ENCODE data around the gene CARD14. TPM values are rescaled to one million over a fixed set of nuclear protein-coding genes. Genes with fewer than 3 reads are reported as not detected.
"Not testable (repeated sequence)": the region's sequence is repeated elsewhere in the genome, so short reads cannot be mapped to it uniquely, and the experiment has no call there.

Gene CARD14
- total RNA-seq, 1 donor from 2014 or later: not detected

- H3K9me3 Mint-ChIP-seq; H3K27me3 Mint-ChIP-seq; H3K27ac Mint-ChIP-seq; H3K4me3 Mint-ChIP-seq; H3K4me1 Mint-ChIP-seq; intact Hi-C loops (cut with micrococcal nuclease); DNase-seq; H3K36me3 Mint-ChIP-seq (ENCODE audit: low read depth): not testable (repeated sequence)
Measured at GRCh38 chr17:80244448-80244847, 74.6 kb downstream of the CARD14 start.

DNA sequence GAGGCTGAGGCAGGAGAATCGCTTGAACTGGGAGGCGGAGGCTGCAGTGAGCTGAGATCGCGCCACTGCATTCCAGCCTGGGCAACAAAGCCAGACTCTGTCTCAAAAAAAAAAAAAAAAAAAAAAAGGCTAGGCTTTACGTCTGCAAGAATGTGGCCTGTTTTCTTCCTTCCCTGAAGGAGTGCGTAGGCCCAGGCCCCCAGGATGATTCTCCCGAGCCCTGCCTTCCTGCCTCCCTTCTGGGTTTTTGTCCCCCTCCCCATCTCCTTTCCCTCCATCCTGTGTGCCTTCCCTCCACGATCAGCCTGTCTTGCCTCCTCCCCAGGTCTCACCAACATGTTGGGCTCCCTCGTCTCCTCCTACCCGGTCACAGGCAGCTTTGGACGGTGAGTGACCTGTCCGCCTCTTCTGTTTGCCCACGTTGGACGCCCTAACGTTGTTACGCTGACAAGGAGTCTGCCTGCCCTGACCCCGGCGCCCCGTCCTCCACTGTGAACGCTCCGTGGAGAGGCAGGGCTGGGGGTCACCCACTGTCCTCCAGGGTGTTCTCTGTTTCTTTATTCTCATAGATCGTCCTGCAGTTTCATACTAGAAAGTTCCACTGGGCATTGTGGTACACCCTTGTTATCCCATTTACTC, 75.2 kb downstream of the CARD14 start:
- Mint-ChIP-seq H3K36me3 (ENCODE audit: low read depth) (no peaks in the 10 kb centered on the region), H3K4me3 (no peak overlapping the region), H3K27ac (no peak overlapping the region), H3K27me3 (no peaks in the 10 kb centered on the region), H3K4me1 (no peaks in the 10 kb centered on the region), H3K9me3 (no peaks in the 10 kb centered on the region)
- no peak for DNase-seq
- intact Hi-C loops (cut with micrococcal nuclease): no loop called here

DNA sequence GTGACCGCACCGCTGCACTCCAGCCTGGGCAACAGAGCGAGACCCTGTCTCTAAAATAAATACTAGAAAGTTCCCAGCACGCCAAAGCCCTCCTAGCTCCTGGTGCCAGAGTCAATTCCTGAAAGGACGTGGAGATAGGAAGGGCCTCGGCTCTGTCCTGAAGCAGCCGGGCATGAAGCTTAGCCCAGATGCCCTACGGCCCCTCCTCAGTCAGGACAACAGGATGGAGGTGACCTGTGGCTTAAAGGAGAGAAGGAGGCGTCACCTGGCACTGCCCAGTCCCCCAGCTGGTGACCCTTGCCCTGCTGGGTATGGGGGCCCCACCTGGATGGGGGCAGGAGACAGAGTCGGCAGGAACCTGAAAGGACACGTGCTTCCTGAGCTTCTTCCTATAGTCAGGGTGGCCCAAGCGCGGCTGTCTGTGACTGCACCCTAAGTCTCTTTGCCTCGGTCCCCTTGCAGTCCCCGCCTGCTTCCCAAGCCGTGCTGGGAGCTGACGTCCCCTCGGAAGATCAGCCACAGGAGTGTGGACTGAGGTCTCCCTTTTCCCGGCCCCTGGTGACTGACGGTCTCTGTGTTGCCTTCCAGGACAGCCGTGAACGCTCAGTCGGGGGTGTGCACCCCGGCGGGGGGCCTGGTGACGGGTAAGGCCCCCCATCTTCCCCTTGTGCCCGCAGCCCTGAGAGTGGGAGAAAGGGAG, 75.9 kb downstream of the CARD14 start:
- no peaks in the 10 kb centered on the region for H3K27me3 Mint-ChIP-seq
- H3K4me3 Mint-ChIP-seq: no peak overlapping the region
- H3K27ac Mint-ChIP-seq: no peak overlapping the region
- intact Hi-C loops (cut with micrococcal nuclease): no loop called here
- no peak for DNase-seq
- H3K36me3 Mint-ChIP-seq (ENCODE audit: low read depth): no peaks in the 10 kb centered on the region
- no peaks in the 10 kb centered on the region for H3K4me1 Mint-ChIP-seq
- H3K9me3 Mint-ChIP-seq: no peaks in the 10 kb centered on the region

GRCh38 chr17:80246266-80246681, 76.4 kb downstream of the CARD14 start:
- Mint-ChIP-seq H3K27me3 (no peaks in the 10 kb centered on the region), H3K36me3 (ENCODE audit: low read depth) (no peaks in the 10 kb centered on the region), H3K9me3 (no peaks in the 10 kb centered on the region), H3K4me3 (no peak overlapping the region), H3K27ac (no peak overlapping the region), H3K4me1 (no peaks in the 10 kb centered on the region)
- intact Hi-C loops (cut with micrococcal nuclease): no loop called here
- no peak for DNase-seq

GRCh38 chr17:80246726-80247125, 76.9 kb downstream of the CARD14 start:
- no peaks in the 10 kb centered on the region for H3K36me3 Mint-ChIP-seq (ENCODE audit: low read depth)
- H3K27ac Mint-ChIP-seq: no peak overlapping the region
- no peak for DNase-seq
- no peak overlapping the region for H3K4me3 Mint-ChIP-seq
- no peaks in the 10 kb centered on the region for H3K27me3 Mint-ChIP-seq
- H3K9me3 Mint-ChIP-seq: no peaks in the 10 kb centered on the region
- H3K4me1 Mint-ChIP-seq: peaks cover under 1% of the 10 kb centered on the region
- intact Hi-C loops (cut with micrococcal nuclease): no loop called here

GRCh38 chr17:80247561-80247960, 77.7 kb downstream of the CARD14 start:
- H3K4me1 Mint-ChIP-seq: peaks cover 4% of the 10 kb centered on the region
- no peaks in the 10 kb centered on the region for H3K27me3 Mint-ChIP-seq
- H3K27ac Mint-ChIP-seq: no peak overlapping the region
- H3K9me3 Mint-ChIP-seq: no peaks in the 10 kb centered on the region
- no peak for DNase-seq
- H3K36me3 Mint-ChIP-seq (ENCODE audit: low read depth): no peaks in the 10 kb centered on the region
- no peak overlapping the region for H3K4me3 Mint-ChIP-seq
- intact Hi-C loops (cut with micrococcal nuclease): no loop called here

DNA sequence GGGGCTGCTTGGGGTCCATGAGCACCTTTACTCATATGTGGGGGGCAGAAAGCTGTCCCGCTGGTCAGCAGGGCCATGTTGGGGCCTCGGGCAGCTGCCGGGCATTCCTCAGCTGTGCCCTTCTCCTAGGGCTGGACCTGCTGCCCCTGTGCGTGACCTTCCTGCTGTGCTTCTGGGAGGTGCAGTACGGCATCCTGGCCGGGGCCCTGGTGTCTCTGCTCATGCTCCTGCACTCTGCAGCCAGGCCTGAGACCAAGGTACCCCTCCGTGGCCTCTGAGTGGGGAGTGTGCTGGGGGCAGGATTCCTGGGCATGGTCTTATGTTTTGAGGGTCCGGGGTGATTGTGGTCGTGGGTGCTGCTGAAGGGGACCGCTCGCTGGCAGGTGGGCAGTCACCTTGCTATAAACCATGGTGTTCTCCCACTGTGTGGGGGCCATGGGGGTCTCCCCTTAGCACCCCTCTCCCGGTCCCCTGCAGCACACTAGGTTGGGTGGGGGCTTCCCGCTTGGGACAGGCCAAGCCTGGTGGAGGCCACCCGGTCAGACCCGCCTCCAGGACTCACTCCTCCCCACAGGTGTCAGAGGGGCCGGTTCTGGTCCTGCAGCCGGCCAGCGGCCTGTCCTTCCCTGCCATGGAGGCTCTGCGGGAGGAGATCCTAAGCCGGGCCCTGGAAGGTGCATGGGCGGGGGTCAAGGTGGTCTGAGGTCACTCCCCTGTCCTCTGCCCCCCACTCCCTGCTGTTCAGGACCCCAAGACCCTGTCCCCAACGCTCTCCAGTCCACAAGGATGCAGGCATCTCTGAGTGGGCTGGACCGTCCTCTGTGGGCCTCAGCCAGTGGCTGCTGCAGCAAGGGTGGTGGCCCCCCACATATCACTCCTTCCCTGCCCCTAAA, 78.4 kb downstream of the CARD14 start:
- intact Hi-C loops (cut with micrococcal nuclease): no loop called here
- Mint-ChIP-seq H3K27me3 (no peaks in the 10 kb centered on the region), H3K4me1 (peaks cover 11% of the 10 kb centered on the region)

DNA sequence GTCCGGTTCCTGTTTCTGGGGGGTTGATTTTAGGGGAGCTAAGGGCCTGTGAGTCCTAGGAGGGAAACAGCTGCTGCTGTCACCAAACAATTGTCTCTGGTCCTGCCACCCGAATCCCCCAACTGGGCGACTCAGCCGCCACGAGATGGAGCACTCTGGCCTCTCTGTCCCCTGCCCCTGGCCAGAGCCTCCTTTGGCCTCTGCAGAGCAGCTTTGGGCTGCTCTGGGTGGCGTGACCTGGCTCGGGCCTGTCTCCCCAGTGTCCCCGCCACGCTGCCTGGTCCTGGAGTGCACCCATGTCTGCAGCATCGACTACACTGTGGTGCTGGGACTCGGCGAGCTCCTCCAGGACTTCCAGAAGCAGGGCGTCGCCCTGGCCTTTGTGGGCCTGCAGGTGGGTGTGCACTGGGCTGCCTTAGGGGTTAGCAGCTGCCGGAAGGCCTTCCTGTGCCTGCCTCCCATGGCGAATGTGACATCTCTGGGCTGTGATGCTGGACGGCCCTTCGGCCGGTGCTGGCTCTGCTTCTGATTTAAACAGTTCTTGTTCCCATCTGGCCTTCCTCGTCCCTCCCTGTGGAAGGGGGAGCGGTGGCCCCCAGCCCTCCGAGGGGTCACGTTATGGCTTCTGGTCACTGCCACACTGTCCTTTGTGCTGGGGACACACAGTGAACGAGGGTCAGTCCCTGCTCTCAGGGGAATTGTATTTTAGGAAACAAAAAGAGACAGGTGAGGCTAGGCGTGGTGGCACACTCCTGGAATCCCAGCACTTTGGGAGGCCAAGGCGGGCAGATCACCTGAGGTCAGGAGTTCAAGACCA, 79.3 kb downstream of the CARD14 start:
- no peak for DNase-seq
- Mint-ChIP-seq H3K27me3 (no peaks in the 10 kb centered on the region), H3K4me1 (peaks cover 18% of the 10 kb centered on the region), H3K9me3 (no peaks in the 10 kb centered on the region), H3K27ac (no peak overlapping the region), H3K4me3 (no peak overlapping the region), H3K36me3 (ENCODE audit: low read depth) (no peaks in the 10 kb centered on the region)
- intact Hi-C loops (cut with micrococcal nuclease): no loop called here

More for the DNA sequence above, 78.4 kb downstream of the CARD14 start:
- no peaks in the 10 kb centered on the region for H3K36me3 Mint-ChIP-seq (ENCODE audit: low read depth)
- DNase-seq: no peak
- no peak overlapping the region for H3K27ac Mint-ChIP-seq
- H3K4me3 Mint-ChIP-seq: no peak overlapping the region
- H3K9me3 Mint-ChIP-seq: no peaks in the 10 kb centered on the region

GRCh38 chr17:80251966-80252365, 82.1 kb downstream of the CARD14 start:
- no peaks in the 10 kb centered on the region for H3K27me3 Mint-ChIP-seq
- peak overlapping the region; percentile 53 for H3K27ac Mint-ChIP-seq
- H3K36me3 Mint-ChIP-seq (ENCODE audit: low read depth): no peaks in the 10 kb centered on the region
- no peak for DNase-seq
- intact Hi-C loops (cut with micrococcal nuclease): loop anchor here (5.0 to 10.0 kb wide), 4 partner anchors 35 to 417 kb away; partner anchors contain the start of gene CBX4
- no peak overlapping the region for H3K4me3 Mint-ChIP-seq
- no peaks in the 10 kb centered on the region for H3K9me3 Mint-ChIP-seq
- H3K4me1 Mint-ChIP-seq: peaks cover 36% of the 10 kb centered on the region

GRCh38 chr17:80252871-80253270, 83.0 kb downstream of the CARD14 start:
- Mint-ChIP-seq H3K9me3 (no peaks in the 10 kb centered on the region), H3K4me3 (no peak overlapping the region), H3K27me3 (no peaks in the 10 kb centered on the region), H3K4me1 (peaks cover 42% of the 10 kb centered on the region), H3K27ac (peak overlapping the region; percentile 95), H3K36me3 (ENCODE audit: low read depth) (no peaks in the 10 kb centered on the region)
- DNase-seq: peak; percentile 96
- intact Hi-C loops (cut with micrococcal nuclease): loop anchor here (1.0 to 10.0 kb wide), 6 partner anchors 10 to 418 kb away; partner anchors contain the start of gene CBX4

GRCh38 chr17:80253631-80254395, 84.0 kb downstream of the CARD14 start:
- Mint-ChIP-seq H3K4me3 (peak overlapping the region; percentile 44), H3K36me3 (ENCODE audit: low read depth) (no peaks in the 10 kb centered on the region), H3K27me3 (no peaks in the 10 kb centered on the region)

DNA sequence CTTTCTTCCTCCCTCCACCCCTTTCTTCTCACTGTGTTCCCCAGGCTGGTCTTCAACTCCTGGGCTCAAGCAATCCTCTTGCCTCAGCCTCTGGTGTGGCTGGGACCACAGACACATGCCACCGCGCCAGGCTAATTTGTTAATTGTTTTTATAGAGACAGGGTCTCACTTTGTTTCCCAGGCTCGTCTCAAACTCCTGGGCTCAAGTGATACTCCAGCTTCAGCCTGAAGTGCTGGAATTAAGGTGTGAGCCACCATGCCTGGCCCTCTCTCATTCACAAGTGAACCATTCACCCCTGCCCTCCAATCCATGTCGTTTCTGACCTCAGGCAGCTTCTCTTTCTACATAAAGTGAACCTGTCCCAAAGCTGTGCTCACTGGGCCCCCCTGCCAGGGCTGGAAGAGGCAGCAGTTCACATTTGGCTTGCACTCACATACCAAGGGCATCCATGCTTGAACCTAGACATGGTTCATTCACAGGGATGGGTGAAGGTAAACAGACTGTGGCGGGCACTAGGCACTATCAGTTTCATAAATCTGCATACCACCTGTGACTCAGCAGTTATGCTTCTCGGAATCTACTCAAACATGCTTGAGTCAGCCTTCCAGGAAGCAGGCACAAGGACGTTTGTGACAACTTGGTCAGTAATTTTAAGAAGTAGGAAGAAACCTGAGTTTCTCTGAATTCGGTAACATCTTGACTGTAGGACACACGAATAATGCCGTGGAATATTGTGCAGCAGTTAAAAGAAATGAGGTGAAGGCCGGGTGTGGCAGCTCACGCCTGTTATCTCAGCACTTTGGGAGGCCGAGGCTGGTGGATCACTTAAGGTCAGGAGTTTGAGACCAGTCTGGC, 84.8 kb downstream of the CARD14 start:
- intact Hi-C loops (cut with micrococcal nuclease): loop anchor here (2.0 to 10.0 kb wide), 5 partner anchors 37 to 420 kb away; partner anchors contain the start of genes CBX4 and GAA
- H3K27me3 Mint-ChIP-seq: no peaks in the 10 kb centered on the region
- no peaks in the 10 kb centered on the region for H3K9me3 Mint-ChIP-seq
- H3K4me1 Mint-ChIP-seq: peaks cover 59% of the 10 kb centered on the region
- H3K27ac Mint-ChIP-seq: peak overlapping the region; percentile 95
- H3K4me3 Mint-ChIP-seq: peak overlapping the region; percentile 74
- H3K36me3 Mint-ChIP-seq (ENCODE audit: low read depth): no peaks in the 10 kb centered on the region
- DNase-seq: peak; percentile 91

More at GRCh38 chr17:80253631-80254395, 84.0 kb downstream of the CARD14 start:
- Mint-ChIP-seq H3K27ac (peak overlapping the region; percentile 95), H3K4me1 (peaks cover 51% of the 10 kb centered on the region), H3K9me3 (no peaks in the 10 kb centered on the region)
- intact Hi-C loops (cut with micrococcal nuclease): loop anchor here (1.0 to 10.0 kb wide), 7 partner anchors 9 to 419 kb away; partner anchors contain the start of genes CBX4 and GAA
- no peak for DNase-seq

All from activated CD4-positive, alpha-beta T cell treated with anti-CD3 and anti-CD28 coated beads, Interleukin-2, amount 10 ng/mL, durations not matched to agents 24 days and 14 days (primary cell).